DOHH2 (cell line): ENCODE measurements around the gene DNMT1.

Experiments
- CTCF ChIP-seq: fragments of 200-600 bp; sonication (generic); IDR thresholded peaks from one replicate; pipeline ENCODE4 v1.5.1; 2014; ENCODE audit warnings: antibody characterized with exemption, mild to moderate bottlenecking, low read depth, low read length; ENCODE audit not compliant: poor library complexity, severe bottlenecking
- EZH2phosphoT487 ChIP-seq: fragments of 200-600 bp; sonication (generic); IDR thresholded peaks from 2 replicates; pipeline ENCODE4 v1.6.1; 2017; ENCODE audit warnings: borderline replicate concordance, mild to moderate bottlenecking, antibody characterized with exemption, low read length, moderate library complexity, mixed read lengths

GRCh38 chr19:10220695-10221094, 25.9 kb upstream of the DNMT1 start:
- TF ChIP-seq EZH2phosphoT487, result no peak
- TF ChIP-seq CTCF, result no peak
